Stimulated activated effector memory CD8-positive, alpha-beta T cell treated with anti-CD3 and anti-CD28 coated beads, Interleukin-12 subunit alpha, Interleukin-12 subunit beta, amount 100 ng/mL, for 72 hours (primary cell): ENCODE results near the gene BAD.
A peak's percentile ranks its signal among the peaks of the same experiment; 100 is the strongest.
"Not testable (repeated sequence)": the region's sequence is repeated elsewhere in the genome, so short reads cannot be mapped to it uniquely, and the experiment has no call there.

ENCODE experiments used
- ATAC-seq: fragments of 150-1000 bp; cut with Tn5 transposase; 2 replicates; pipeline ENCODE4 v1.10.0; 2021
- DNase-seq, 2 donors: peaks; one replicate each; pipeline ENCODE4 v3.0.0; 2021 to 2022; ENCODE audit warnings: low spot score in 2 of 2
- H3K27ac Mint-ChIP-seq: one replicate; pipeline ENCODE4 v1.8.0; 2022; ENCODE audit warnings: mild to moderate bottlenecking, mixed read lengths
- H3K36me3 Mint-ChIP-seq: one replicate; pipeline ENCODE4 v1.8.0; 2022; ENCODE audit warnings: mild to moderate bottlenecking, mixed read lengths
- H3K4me1 Mint-ChIP-seq: one replicate; pipeline ENCODE4 v1.8.0; 2022; ENCODE audit warnings: mixed read lengths
- H3K4me3 Mint-ChIP-seq: one replicate; pipeline ENCODE4 v1.8.0; 2022; ENCODE audit warnings: mild to moderate bottlenecking, mixed read lengths
- H3K9me3 Mint-ChIP-seq: one replicate; pipeline ENCODE4 v1.8.0; 2022; ENCODE audit warnings: mixed read lengths

Gene BAD

GRCh38 chr11:64251016-64251752, 33.3 kb downstream of the BAD start, which contains the start of gene PLCB3:
Gene PLCB3, plus strand, starts transcription at chr11:64251530. Its CDS starts 120 bp downstream, at chr11:64251650.
- Mint-ChIP-seq H3K27ac (peak within 1 kb of the TSS; percentile 86), H3K9me3 (no peaks in the 10 kb centered on the region), H3K4me3 (peak within 1 kb of the TSS; percentile 94), H3K4me1 (peaks cover 33% of the 10 kb centered on the region), H3K36me3 (peaks cover 16% of the 10 kb centered on the region)
- peak; percentile 75 for ATAC-seq
- DNase-seq, result peak; percentile 75 to 79

- H3K4me1 Mint-ChIP-seq, result peaks cover 33% of the 10 kb centered on the region
- H3K27ac Mint-ChIP-seq, result no peak overlapping the region
- no peaks in the 10 kb centered on the region for H3K9me3 Mint-ChIP-seq
- peak overlapping the region; percentile 94 for H3K4me3 Mint-ChIP-seq
- H3K36me3 Mint-ChIP-seq, result peaks cover 20% of the 10 kb centered on the region
- no peak for DNase-seq
- peak; percentile 0 for ATAC-seq
Observed at GRCh38 chr11:64250415-64251015, 34.0 kb downstream of the BAD start.

- Mint-ChIP-seq H3K4me3 (peak overlapping the region; percentile 94), H3K4me1 (peaks cover 33% of the 10 kb centered on the region), H3K9me3 (no peaks in the 10 kb centered on the region), H3K36me3 (peaks cover 26% of the 10 kb centered on the region), H3K27ac (no peak overlapping the region)
- DNase-seq (no peak), ATAC-seq (no peak)
Observed at GRCh38 chr11:64249563-64250414, 34.7 kb downstream of the BAD start.

- Mint-ChIP-seq H3K27ac (no peak overlapping the region), H3K9me3 (no peaks in the 10 kb centered on the region), H3K4me1 (peaks cover 34% of the 10 kb centered on the region), H3K36me3 (peaks cover 33% of the 10 kb centered on the region), H3K4me3 (peak overlapping the region; percentile 94)
- DNase-seq (no peak), ATAC-seq (no peak)
Observed at GRCh38 chr11:64249038-64249437, 35.4 kb downstream of the BAD start.

GRCh38 chr11:64248578-64248977, 35.9 kb downstream of the BAD start:
- peaks cover 38% of the 10 kb centered on the region for H3K36me3 Mint-ChIP-seq
- H3K4me1 Mint-ChIP-seq, result peaks cover 34% of the 10 kb centered on the region
- peak overlapping the region; percentile 95 for H3K4me3 Mint-ChIP-seq
- H3K27ac Mint-ChIP-seq, result no peak overlapping the region
- ATAC-seq (no peak), DNase-seq (no peak)
- H3K9me3 Mint-ChIP-seq, result no peaks in the 10 kb centered on the region

GRCh38 chr11:64247729-64248531, 36.5 kb downstream of the BAD start:
- H3K4me1 Mint-ChIP-seq, result peaks cover 39% of the 10 kb centered on the region
- no peaks in the 10 kb centered on the region for H3K9me3 Mint-ChIP-seq
- peak overlapping the region; percentile 29 for H3K27ac Mint-ChIP-seq

GRCh38 chr11:64246871-64247728, 37.4 kb downstream of the BAD start, which contains the start of gene PPP1R14B:
Gene PPP1R14B, minus strand, starts transcription at chr11:64246943. Its CDS starts 270 bp downstream, at chr11:64246673.
- peaks cover 43% of the 10 kb centered on the region for H3K4me1 Mint-ChIP-seq
- peak within 1 kb of the TSS; percentile 95 for H3K4me3 Mint-ChIP-seq
- no peaks in the 10 kb centered on the region for H3K9me3 Mint-ChIP-seq
- H3K36me3 Mint-ChIP-seq, result peaks cover 53% of the 10 kb centered on the region
- peak within 1 kb of the TSS; percentile 95 for H3K27ac Mint-ChIP-seq
- DNase-seq (peak; percentile 66 to 88), ATAC-seq (peak; percentile 70)

More at GRCh38 chr11:64247729-64248531, 36.5 kb downstream of the BAD start:
- Mint-ChIP-seq H3K36me3 (peaks cover 44% of the 10 kb centered on the region), H3K4me3 (peak overlapping the region; percentile 95)
- ATAC-seq, result no peak
- DNase-seq, result no peak

GRCh38 chr11:64246621-64246870, 37.9 kb downstream of the BAD start:
- peak overlapping the region; percentile 95 for H3K27ac Mint-ChIP-seq
- peak overlapping the region; percentile 95 for H3K4me3 Mint-ChIP-seq
- H3K36me3 Mint-ChIP-seq, result peaks cover 58% of the 10 kb centered on the region
- not testable (repeated sequence) for DNase-seq, H3K9me3 Mint-ChIP-seq
- peaks cover 41% of the 10 kb centered on the region for H3K4me1 Mint-ChIP-seq
- ATAC-seq, result peak; percentile 24

- peaks cover 45% of the 10 kb centered on the region for H3K4me1 Mint-ChIP-seq
- ATAC-seq (peak; percentile 25), DNase-seq (peak; percentile 42 to 81)
- H3K27ac Mint-ChIP-seq, result peak overlapping the region; percentile 95
- no peaks in the 10 kb centered on the region for H3K9me3 Mint-ChIP-seq
- peak overlapping the region; percentile 95 for H3K4me3 Mint-ChIP-seq
- H3K36me3 Mint-ChIP-seq, result peaks cover 63% of the 10 kb centered on the region
Observed at GRCh38 chr11:64245797-64246620, 38.5 kb downstream of the BAD start.

GRCh38 chr11:64245401-64245796, 39.1 kb downstream of the BAD start:
- H3K9me3 Mint-ChIP-seq, result no peaks in the 10 kb centered on the region
- peak overlapping the region; percentile 95 for H3K4me3 Mint-ChIP-seq
- ATAC-seq (no peak), DNase-seq (no peak)
- peak overlapping the region; percentile 95 for H3K27ac Mint-ChIP-seq
- H3K36me3 Mint-ChIP-seq, result peaks cover 70% of the 10 kb centered on the region
- peaks cover 42% of the 10 kb centered on the region for H3K4me1 Mint-ChIP-seq

- Mint-ChIP-seq H3K4me1 (peaks cover 46% of the 10 kb centered on the region), H3K4me3 (peak overlapping the region; percentile 95), H3K27ac (peak overlapping the region; percentile 95), H3K36me3 (peaks cover 73% of the 10 kb centered on the region), H3K9me3 (no peaks in the 10 kb centered on the region)
- no peak for DNase-seq
- ATAC-seq, result no peak
Observed at GRCh38 chr11:64244966-64245365, 39.5 kb downstream of the BAD start.

- DNase-seq (no peak), ATAC-seq (no peak)
- H3K36me3 Mint-ChIP-seq, result peaks cover 79% of the 10 kb centered on the region
- no peaks in the 10 kb centered on the region for H3K9me3 Mint-ChIP-seq
- H3K27ac Mint-ChIP-seq, result no peak overlapping the region
- peak overlapping the region; percentile 95 for H3K4me3 Mint-ChIP-seq
- peaks cover 52% of the 10 kb centered on the region for H3K4me1 Mint-ChIP-seq
Observed at GRCh38 chr11:64244107-64244506, 40.4 kb downstream of the BAD start.

- Mint-ChIP-seq H3K4me3 (peak overlapping the region; percentile 95), H3K27ac (peak overlapping the region; percentile 95), H3K36me3 (peaks cover 77% of the 10 kb centered on the region), H3K4me1 (peaks cover 52% of the 10 kb centered on the region), H3K9me3 (no peaks in the 10 kb centered on the region)
- ATAC-seq, result no peak
- no peak for DNase-seq
Observed at GRCh38 chr11:64243236-64243854, 41.1 kb downstream of the BAD start.
